Fibroblast of skin of right quadriceps (primary cell): ENCODE measurements around the gene SERINC5.
"Not testable (repeated sequence)": the region's sequence is repeated elsewhere in the genome, so short reads cannot be mapped to it uniquely, and the experiment has no call there.

Source experiments
- DNase-seq: peaks from one replicate; pipeline ENCODE4 v3.0.0-alpha.2; 2013

The SERINC5 gene

DNA sequence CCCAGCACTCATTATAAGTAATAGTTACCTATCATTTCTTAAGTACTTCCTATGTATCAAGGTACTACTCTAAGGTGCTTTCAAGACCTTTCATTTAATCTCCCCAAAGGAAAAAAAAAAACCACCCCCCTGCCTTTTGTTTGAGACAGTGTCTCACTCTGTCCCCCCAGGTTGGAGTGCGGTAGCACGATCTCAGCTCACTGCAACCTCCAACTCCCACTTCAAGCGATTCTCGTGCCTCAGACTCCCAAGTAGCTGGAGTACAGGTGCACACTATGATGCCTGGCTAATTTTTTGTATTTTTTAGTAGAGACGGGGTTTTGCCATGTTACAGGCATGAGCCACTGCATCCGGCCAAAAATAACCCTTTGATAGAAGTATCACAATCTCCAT, 29.9 kb downstream of the SERINC5 start:
- DNase-seq: no peak

DNA sequence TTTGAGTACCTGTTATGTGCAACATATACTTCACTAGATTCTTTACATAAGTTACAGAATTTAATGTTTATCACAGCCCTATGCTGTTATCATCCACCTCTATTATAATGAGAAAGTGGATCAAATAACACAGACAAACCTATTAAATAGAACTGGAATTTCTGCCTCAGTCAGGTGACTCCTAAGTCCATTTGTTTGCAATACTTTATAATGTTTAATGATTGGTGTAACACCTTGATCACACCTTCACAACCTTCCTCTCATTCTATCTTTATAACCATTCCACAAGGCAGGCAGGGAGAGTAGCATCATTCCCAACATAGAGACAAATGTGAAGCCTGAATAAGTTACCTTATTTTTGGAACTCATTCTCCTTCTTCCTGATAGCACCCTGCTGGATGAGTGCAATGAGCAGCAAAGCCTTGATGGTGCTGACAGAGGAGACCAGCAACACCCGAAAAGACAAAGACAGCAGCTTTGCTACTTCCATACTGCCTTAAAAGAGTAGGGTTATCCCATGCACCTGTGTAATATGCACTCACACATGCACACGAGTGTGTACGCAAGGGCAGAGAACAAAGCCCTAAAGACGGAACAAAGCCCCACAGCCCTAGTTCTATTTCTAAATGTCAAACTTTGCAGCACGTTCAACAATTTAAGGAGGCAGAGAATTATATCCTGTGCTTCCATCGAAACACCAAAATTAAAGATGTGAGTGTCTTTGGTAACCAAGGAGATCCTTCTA, 30.5 kb downstream of the SERINC5 start:
- no peak for DNase-seq

GRCh38 chr5:80223561-80223960, 32.3 kb downstream of the SERINC5 start:
- DNase-seq: no peak

- DNase-seq: no peak
Observed at GRCh38 chr5:80220245-80220897, 35.5 kb downstream of the SERINC5 start.

GRCh38 chr5:80219391-80219790, 36.5 kb downstream of the SERINC5 start:
- DNase-seq: no peak

GRCh38 chr5:80217667-80218066, 38.2 kb downstream of the SERINC5 start:
- no peak for DNase-seq

GRCh38 chr5:80216753-80217596, 38.9 kb downstream of the SERINC5 start:
- no peak for DNase-seq

- DNase-seq: no peak
Observed at GRCh38 chr5:80216096-80216495, 39.8 kb downstream of the SERINC5 start.

- DNase-seq: no peak
Observed at GRCh38 chr5:80215523-80215922, 40.3 kb downstream of the SERINC5 start.

GRCh38 chr5:80213466-80213865, 42.4 kb downstream of the SERINC5 start:
- no peak for DNase-seq

- DNase-seq: no peak
Observed at GRCh38 chr5:80212171-80212667, 43.6 kb downstream of the SERINC5 start.

- no peak for DNase-seq
Observed at GRCh38 chr5:80211327-80211726, 44.5 kb downstream of the SERINC5 start.

DNA sequence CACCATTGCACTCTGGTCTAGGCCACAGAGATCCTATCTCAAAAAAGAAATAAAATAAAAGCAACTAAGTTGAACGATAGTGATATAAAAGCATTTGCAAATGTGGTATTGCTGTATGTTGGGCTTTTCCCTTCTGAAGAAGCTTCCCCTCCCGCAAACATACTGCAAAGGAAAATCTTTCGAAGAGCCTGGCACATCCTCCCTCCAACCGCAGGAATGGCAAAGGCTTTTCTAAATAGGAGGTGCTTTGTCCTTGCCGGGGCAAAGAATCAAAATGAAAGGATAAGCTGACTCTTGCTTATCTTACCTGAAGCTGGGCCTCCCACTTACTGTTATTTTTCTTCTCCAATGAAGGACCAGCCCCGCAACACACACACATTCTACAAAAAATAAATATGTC, 45.8 kb downstream of the SERINC5 start:
- DNase-seq: no peak

- DNase-seq: no peak
Observed at GRCh38 chr5:80208381-80208780, 47.5 kb downstream of the SERINC5 start.

DNA sequence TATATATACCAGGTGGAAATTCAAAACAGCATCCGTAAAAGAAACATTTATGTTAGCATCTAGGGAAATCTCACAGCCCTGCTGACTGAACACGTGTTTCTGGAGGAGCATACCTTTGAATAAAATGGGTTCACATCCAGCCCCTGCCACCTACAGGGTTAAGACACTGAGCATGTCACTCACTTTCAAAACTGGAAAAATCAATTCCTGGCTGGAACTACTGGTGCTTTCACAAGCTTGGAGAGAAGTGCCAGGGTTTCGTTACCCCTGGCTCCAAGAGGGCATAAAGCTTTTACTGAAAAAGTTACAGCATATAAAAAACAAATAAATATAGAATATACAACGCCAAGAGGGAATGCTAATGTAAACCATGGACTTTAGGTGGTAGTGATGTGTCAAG, 48.0 kb downstream of the SERINC5 start:
- no peak for DNase-seq

DNA sequence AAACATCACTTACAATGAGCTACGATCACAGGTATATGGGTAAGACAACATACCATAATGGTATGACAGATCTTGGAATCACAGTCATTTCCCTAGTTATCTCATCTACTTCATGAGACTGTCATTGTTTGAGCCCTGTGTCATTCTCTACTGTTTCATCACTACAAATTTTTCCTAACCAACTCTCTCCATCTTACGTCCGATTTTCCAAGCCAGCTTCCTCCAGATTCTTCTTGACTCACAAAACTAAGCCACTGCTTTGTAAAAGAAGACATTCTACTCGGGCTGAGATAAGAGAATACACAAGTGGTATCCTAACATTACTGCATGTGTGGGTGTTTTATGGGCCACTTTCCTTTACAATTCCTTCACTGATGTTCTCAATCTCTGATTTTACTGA, 49.6 kb downstream of the SERINC5 start:
- peak; percentile 8 for DNase-seq

GRCh38 chr5:80205846-80206245, 50.0 kb downstream of the SERINC5 start:
- DNase-seq: no peak

GRCh38 chr5:80204808-80205614, 50.8 kb downstream of the SERINC5 start:
- DNase-seq: no peak

DNA sequence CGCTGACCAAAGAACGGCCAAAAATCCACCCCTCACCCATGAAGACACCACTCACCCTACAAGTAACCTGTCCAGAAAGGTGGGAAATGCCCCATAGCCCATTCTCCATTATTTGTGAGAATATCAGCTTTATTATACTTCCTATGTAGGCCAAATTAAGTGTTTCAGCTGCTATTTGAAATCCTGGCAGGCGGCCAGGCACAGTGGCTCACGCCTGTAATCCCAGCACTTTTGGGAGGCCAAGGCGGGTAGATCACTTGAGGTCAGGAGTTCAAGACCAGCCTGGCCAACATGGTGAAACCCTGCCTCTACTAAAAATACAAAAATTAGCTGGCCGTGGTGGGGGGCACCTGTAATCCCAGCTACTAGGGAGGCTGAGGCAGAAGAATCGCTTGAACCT, 54.1 kb downstream of the SERINC5 start:
- DNase-seq: not testable (repeated sequence)

GRCh38 chr5:80198920-80199319, 56.9 kb downstream of the SERINC5 start:
- no peak for DNase-seq

DNA sequence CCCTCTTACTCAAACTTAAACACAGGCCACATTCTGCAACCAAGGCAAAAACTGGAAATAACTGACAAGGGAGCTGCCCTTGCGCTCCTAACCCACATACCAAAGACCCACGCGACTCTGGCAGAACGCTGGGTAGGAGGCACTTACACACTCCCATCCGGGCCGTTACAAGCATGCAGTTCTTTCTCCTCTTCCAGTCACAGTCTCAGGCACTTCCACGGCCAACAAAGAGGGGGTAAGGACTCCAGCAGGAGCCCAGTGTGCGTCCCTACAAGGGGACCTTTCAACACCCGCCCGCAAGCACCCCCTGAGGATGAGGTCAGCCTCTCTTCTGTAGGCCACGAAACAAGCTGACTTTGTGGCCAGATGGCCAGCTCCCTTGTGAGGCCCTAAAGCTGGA, 57.4 kb downstream of the SERINC5 start:
- no peak for DNase-seq

- DNase-seq: no peak
Observed at GRCh38 chr5:80195837-80196400, 59.9 kb downstream of the SERINC5 start.
